WTC11 (cell line): ENCODE results near the gene RPL15.
"Not testable (repeated sequence)": the region's sequence is repeated elsewhere in the genome, so short reads cannot be mapped to it uniquely, and the experiment has no call there.

Source experiments
- HMGA2 ChIP-seq: fragments of 250-450 bp; sonication (Bioruptor Pico); IDR thresholded peaks from 2 replicates; pipeline ENCODE4 v1.4.0; 2021; ENCODE audit warnings: mild to moderate bottlenecking, moderate library complexity
- IRF2 ChIP-seq: sonication (generic); formaldehyde crosslinking; IDR thresholded peaks from 2 replicates; pipeline ENCODE4 v1.8.0; 2022; ENCODE audit warnings: low read depth, missing genetic modification reagents, borderline replicate concordance
- PREB ChIP-seq: sonication (generic); formaldehyde crosslinking; IDR thresholded peaks from 2 replicates; pipeline ENCODE4 v1.8.1; 2022; ENCODE audit warnings: mild to moderate bottlenecking, missing genetic modification reagents, moderate library complexity, borderline replicate concordance
- ZNF425 ChIP-seq: fragments of 250-450 bp; sonication (Bioruptor Pico); conservative IDR thresholded peaks from 2 replicates; pipeline ENCODE4 v1.9.0; 2021; ENCODE audit warnings: mild to moderate bottlenecking
- TF ChIP-seq, protein P1 (sequence below): fragments of 200-600 bp; IDR thresholded peaks from 2 replicates; pipeline ENCODE4 v1.8.0; 2022; ENCODE audit warnings: antibody characterized with exemption
- TF ChIP-seq, protein P2 (sequence below): sonication (generic); formaldehyde crosslinking; IDR thresholded peaks from 2 replicates; pipeline ENCODE4 v1.8.0; 2023; ENCODE audit warnings: mild to moderate bottlenecking, missing genetic modification reagents
- TF ChIP-seq, protein P3 (sequence below): sonication (generic); formaldehyde crosslinking; IDR thresholded peaks from 2 replicates; pipeline ENCODE4 v1.8.0; 2022; ENCODE audit warnings: mild to moderate bottlenecking, missing genetic modification reagents

DNA sequence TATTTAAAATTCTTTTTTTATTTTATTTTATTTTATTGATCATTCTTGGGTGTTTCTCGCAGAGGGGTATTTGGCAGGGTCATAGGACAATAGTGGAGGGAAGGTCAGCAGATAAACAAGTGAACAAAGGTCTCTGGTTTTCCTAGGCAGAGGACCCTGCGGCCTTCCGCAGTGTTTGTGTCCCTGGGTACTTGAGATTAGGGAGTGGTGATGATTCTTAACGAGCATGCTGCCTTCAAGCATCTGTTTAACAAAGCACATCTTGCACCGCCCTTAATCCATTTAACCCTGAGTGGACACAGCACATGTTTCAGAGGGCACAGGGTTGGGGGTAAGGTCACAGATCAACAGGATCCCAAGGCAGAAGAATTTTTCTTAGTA, 46.3 kb upstream of the RPL15 start:
- TF ChIP-seq IRF2, PREB, ZNF425, HMGA2 (CRISPR knock-in tag): not testable (repeated sequence)
- TF ChIP-seq, protein P1, sequence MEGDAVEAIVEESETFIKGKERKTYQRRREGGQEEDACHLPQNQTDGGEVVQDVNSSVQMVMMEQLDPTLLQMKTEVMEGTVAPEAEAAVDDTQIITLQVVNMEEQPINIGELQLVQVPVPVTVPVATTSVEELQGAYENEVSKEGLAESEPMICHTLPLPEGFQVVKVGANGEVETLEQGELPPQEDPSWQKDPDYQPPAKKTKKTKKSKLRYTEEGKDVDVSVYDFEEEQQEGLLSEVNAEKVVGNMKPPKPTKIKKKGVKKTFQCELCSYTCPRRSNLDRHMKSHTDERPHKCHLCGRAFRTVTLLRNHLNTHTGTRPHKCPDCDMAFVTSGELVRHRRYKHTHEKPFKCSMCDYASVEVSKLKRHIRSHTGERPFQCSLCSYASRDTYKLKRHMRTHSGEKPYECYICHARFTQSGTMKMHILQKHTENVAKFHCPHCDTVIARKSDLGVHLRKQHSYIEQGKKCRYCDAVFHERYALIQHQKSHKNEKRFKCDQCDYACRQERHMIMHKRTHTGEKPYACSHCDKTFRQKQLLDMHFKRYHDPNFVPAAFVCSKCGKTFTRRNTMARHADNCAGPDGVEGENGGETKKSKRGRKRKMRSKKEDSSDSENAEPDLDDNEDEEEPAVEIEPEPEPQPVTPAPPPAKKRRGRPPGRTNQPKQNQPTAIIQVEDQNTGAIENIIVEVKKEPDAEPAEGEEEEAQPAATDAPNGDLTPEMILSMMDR: not testable (repeated sequence)
- TF ChIP-seq, protein P2, sequence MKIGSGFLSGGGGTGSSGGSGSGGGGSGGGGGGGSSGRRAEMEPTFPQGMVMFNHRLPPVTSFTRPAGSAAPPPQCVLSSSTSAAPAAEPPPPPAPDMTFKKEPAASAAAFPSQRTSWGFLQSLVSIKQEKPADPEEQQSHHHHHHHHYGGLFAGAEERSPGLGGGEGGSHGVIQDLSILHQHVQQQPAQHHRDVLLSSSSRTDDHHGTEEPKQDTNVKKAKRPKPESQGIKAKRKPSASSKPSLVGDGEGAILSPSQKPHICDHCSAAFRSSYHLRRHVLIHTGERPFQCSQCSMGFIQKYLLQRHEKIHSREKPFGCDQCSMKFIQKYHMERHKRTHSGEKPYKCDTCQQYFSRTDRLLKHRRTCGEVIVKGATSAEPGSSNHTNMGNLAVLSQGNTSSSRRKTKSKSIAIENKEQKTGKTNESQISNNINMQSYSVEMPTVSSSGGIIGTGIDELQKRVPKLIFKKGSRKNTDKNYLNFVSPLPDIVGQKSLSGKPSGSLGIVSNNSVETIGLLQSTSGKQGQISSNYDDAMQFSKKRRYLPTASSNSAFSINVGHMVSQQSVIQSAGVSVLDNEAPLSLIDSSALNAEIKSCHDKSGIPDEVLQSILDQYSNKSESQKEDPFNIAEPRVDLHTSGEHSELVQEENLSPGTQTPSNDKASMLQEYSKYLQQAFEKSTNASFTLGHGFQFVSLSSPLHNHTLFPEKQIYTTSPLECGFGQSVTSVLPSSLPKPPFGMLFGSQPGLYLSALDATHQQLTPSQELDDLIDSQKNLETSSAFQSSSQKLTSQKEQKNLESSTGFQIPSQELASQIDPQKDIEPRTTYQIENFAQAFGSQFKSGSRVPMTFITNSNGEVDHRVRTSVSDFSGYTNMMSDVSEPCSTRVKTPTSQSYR: not testable (repeated sequence)
- TF ChIP-seq, protein P3, sequence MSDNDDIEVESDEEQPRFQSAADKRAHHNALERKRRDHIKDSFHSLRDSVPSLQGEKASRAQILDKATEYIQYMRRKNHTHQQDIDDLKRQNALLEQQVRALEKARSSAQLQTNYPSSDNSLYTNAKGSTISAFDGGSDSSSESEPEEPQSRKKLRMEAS (CRISPR knock-in tag): not testable (repeated sequence)
